Endometrium (tissue), 2 donors: ENCODE data around the gene SFTA2.

Source experiments
- FAIRE-seq: peaks from 2 replicates; lab custom pipeline; 2012; peaks lifted over from hg19 to GRCh38; lab: Jason Lieb, UNC
- donor health status: control.
- donor health status: control.

Gene SFTA2

DNA sequence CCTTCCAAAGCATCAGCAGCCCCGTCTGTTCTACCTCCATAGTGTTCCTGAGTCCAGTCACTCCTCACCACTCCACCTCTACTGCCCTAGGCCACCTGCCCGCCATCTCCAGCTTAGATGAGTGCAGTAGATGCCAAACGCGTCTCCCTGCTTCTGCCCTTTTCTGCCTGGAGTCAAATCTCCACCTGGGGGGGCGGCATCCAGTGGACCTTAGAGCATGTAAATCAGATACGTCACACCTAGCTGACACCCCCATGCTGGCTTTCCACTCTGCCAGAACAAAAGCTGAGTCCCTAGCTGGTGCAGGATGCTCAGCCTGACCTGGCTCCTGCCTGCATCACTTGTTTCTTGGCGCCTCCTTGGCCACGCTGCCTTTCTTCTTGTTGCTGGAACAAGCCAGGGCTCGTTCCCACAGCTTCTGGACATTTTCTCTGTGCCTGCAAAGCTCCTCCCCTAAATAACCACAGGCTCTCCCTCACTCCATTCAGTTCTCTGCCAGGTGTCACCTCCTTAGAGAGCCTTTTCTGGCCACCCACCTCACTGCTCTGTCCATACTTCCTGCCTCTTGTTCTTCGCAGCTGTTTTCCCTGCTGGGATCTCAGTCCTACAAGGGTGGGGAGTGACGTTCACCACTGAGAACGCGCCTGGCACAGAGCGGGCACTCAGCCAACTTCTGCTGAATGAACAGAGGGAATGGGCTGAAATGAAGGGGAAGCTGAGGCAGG, 41.9 kb downstream of the SFTA2 start:
- no peak for FAIRE-seq

DNA sequence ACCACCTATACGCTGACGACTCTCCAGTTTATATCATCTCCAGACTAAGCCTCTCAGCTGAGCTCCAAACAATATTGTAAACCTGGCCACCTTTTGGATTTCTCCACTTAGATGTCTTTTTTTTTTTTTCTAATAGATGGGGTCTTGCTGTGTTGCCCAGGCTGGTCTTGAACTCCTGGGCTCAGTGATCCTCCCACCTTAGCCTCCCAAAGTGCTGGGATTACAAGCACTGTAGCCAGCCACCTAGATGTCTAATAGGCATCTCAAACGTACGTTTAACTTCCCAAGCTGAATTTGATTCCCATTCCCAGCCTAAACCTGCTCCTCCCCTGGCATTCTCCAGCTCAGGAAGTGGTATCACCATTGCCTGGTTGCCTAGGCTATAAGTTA, 42.5 kb downstream of the SFTA2 start:
- FAIRE-seq = no peak

DNA sequence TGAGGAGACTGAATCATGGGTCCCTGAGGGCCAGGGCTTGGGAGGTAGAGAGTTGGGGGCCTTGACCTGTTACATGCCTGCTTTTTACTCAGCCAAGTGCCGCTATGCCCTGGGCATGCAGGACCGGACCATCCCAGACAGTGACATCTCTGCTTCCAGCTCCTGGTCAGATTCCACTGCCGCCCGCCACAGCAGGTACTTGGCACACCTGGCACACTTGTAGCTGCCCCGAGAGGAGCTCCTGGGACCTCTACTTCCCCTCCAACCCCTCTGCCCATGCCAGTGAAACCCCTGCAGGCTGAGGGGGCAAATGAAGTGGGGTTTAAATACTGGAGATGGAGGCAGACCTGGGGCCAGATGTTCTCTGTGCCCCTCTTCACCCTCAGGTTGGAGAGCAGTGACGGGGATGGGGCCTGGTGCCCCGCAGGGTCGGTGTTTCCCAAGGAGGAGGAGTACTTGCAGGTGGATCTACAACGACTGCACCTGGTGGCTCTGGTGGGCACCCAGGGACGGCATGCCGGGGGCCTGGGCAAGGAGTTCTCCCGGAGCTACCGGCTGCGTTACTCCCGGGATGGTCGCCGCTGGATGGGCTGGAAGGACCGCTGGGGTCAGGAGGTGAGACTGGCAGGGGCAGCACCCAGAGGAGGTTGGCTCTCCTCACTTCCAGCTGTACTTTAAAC, 43.0 kb downstream of the SFTA2 start:
- FAIRE-seq = no peak

DNA sequence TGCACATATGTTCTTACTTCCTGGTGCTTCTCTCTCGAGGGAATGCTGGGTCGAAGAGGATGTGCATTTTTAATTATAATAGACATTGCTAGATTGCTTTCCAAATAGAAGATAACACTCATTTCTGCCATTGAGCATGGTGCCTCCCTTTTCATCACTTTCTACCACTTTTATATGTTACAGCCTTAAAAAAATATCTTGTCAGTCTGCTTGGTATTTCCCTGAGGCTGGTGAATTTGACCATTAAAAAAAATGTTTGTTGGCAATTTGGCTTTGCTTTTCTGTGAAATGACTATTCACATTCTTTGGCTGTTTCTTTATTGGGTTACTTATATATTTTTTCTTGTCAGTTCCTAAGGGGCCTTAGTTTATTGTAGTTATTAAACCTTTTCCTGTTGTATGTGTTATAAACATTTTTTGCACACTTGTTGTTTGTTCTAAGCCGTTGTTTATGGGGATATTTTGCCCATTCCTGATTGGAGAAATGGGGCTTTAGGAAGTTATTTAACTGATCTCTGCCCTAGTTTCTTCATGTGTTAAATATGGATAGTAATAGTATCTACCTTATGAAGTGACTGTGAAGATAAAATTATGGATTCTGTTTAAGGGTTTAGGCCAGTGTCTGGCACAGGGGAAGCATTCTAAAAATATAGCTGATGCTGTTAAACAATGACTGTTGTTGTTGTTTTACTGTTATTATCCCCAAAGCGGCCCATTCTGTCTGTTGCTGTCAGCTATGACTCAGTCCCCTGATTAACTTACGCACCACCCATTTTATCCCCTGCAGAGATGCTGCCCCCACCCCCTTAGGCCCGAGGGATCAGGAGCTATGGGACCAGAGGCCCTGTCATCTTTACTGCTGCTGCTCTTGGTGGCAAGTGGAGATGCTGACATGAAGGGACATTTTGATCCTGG, 43.8 kb downstream of the SFTA2 start:
- no peak for FAIRE-seq

DNA sequence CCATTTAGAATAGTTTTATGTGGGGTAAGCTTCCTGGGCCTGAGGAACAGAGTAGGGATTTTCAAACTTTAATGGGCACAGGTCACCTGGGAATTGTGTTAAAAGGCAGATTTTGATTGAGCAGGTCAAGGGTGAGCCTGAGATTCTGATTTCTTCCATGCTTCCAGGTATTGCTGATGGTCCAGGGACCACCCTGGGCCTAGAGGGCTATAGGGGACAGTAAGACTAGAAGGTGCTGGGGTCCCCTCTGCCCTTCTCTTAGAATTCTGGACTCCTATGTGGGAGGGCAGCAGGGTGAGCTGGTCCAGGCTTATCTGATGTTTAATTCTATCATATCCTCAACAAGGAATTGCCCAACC, 45.1 kb downstream of the SFTA2 start:
- no peak for FAIRE-seq

DNA sequence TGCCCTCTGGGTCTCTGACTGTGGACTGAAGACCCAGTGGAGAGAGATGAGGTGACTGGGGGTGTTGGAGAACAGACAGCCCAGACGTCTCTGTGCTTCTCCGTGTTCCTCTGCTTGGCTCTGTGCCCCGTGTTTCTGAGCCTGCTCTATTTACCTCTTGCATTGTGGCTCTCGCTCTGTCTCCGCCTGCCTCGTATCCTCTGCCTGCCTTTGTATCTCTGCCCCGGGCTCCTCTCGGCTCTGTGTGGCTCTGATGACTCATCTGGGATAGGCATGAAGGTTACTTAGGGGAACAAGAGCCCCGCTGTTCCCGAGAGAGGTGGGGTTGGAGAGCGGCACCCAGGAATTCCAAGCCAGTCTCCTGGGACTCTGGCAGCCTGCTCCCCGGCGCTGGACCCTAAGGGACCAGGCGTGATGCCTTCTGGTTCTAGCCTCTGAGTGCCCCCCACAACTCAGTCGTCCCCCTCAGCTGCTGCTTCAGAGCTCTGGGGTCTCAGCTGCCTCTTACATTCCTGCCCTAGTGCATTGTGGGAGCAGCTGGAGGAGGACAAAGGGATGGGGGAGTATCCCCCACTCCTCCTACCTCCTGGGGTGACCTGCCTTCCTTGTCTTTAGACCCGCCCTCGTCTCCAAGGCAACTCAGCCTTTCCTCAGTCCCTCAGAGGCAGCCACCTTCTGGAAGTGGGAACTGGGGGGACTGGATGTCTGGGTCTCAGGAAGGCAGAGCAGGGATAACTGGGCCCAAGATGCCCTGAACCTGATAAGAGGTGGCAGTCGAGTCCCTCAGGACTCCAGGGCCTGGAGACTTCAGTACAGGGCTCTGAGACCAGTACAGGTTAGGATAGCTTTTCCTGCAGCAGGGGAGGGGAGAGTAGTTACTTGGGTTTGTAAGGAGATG, 45.7 kb downstream of the SFTA2 start:
- no peak for FAIRE-seq

DNA sequence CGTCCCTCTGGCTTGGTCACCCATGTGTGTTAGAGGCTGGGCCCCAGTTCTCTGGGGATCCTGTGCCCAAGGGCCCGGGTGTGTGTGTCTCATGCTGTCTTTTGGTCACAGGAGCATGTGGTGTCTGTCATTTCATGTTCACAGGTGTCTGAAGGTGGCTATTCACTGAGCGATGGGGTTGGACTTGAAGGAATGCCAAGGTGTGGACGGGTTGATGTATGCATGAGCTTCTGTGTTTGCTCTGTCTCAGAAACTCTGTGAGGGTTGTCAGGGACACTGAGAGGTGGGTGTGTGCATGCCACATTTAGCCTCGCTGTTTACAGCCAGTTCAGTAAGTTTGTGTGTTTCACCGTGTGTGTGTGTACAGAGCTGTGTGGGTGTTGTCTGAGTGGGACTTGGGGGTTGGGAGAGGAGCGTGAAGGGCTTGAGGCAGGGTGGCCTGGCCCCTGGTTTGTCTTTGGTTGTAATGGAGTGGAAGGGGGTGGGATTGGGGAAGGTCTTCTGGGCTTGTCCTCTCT, 46.4 kb downstream of the SFTA2 start:
- no peak for FAIRE-seq

DNA sequence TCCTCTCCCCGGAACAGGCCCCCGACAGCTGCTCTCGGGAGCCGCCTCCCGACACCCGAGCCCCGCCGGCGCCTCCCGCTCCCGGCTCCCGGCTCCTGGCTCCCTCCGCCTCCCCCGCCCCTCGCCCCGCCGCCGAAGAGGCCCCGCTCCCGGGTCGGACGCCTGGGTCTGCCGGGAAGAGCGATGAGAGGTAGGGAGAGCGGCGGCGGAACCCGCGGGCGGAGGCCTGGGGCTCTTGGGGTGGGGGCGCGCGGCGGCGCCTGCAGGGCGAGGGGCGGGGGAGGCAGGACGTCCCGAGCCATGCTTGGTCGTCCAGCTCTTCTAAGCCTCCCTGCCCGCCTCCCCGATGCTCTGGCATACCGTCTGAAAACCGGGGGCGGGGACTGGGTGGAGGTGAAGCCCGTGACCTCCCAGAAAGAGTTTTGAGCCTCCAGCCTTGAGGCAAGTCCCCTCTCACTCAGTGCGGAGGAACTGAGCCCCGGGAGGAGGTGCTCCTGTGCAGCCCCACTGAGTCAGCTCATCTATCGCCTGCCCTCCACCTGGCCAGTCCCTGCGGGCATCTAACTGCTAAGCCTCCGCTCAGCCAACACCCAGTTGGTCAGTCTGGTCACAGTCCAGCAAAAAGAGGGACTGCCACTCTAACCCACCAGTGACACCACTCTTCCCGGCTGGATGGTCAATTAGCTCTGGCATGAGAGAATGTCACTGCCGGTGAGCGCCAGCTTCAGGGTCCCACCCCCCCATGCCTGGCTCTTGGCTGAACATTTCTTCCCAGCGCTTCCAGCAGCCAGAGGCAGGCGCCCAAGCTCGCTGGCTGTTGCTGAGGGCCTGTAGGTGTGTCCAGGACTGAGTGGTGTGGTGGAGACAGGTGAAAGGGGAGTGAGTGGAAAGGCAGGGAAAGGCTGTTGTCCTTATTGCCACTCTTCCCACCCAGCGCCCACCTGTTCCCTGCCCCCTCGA, 47.2 kb downstream of the SFTA2 start:
- FAIRE-seq = no peak

DNA sequence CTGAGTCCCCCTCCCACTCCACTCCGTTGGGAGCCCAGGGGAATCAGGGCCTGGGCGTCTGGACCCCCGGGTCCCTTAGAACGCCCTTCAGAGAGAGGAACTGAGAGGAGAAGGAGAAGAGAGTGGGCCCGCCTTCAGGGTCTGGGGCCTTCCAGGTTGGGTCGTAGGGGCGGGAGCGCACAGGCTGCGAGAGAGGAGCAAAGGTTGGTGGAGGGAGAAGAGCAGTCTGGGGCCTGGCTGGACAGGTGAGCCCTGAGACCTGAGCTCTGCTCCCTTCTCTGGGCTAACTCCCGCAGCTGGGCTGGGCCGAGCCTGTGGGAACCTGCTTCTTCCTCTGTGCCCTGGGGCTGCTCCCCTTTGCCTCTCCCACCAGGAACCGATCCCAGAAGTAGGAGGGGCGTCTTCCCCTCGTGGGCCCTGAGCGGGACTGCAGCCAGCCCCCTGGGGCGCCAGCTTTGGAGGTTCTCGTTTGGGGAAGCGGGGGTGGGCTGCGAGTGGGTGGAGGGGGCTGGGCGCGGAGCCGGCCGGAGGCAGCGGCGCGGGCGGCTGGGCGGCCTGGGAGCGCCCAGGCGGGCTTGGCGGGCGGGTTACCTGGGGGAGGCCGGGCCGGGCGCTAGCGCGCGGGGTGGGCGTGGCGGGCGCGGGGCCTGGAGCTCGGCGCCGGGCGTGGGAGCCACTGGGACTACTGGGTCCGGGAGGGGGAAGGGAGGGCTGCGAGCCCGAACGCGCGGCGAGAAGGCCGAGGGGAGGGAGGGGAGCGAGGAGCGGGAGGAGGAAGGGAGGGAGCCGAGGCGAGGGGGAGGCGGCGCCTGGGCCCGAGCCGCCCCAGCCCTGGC, 48.1 kb downstream of the SFTA2 start, which contains the start of gene DDR1:
DDR1 (plus strand) TSS at position 835 of the 836 bp plus-strand sequence. CDS start 4,211 bp downstream, outside the sequence.
- FAIRE-seq = no peak

DNA sequence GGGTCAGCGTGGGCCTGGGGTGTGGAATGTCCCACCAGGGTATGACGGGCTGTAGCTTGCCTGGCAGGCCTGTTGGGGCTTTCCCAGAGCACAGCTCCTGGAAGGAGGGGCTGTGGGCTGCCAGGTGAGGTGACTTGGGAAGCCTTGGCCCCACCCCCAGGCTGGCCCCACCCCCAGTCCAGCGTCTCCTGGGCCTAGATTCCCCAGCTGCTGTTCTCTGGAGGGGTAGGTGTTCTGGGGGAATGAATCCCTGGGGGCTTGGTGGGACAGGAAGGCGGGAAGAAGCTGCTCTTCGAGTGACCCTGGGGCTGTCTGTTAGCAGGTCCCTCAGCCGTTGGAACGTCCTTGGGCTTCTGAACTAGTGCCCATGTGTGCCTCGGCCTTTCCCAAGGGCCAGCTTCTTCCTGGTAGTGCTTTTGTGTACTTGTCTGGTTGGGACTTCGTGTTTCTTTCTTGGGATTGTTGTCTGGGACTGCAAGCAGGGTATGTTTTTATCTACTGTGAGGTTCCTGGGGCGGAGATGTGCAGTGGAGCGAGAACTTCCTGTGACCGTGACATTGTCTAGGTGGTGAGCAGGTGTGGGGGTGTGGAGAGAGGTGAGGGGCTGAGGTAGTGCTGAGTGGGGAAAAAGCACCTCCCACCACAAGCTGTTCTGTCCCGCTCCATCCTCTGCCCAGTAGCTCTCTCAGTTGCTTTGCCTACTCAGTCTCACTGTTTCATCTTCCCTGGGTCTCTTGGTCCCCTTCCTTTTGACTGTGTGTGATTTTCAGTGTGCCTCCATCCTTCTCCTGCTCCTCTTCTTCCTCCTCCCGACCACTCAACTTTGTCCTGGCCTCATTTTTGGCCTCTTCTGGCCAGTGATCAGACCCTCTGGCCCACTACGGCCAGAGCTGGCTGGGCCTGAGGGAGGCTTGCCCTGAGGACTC, 48.9 kb downstream of the SFTA2 start:
- no peak for FAIRE-seq

DNA sequence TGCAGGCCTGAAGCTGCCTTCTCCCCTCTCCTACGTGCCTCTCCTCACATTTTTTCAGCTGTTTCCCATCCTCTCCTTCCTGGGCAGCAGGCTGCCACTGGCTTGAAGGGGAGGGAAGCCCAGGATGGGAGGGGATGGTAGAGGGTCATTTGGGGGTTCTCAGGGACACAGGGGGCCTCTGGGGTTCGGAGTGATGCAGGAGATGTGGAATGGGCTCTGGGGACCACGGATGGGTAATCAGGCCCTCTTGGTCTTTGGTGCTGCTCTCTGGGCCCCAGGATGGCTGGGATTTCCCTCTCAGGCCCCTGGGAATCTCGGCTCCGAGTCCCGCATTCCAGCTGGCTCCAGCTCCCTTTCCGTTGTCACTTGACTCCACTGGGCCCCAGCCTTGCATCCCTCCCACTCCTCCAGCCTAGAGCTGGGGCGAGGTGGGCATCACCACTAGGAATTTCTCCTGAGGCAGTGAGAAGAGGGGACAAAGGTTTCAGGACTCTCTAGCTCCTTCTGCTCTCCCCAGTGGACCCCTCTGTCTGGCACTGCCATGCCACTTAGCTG, 49.7 kb downstream of the SFTA2 start:
- FAIRE-seq = no peak

DNA sequence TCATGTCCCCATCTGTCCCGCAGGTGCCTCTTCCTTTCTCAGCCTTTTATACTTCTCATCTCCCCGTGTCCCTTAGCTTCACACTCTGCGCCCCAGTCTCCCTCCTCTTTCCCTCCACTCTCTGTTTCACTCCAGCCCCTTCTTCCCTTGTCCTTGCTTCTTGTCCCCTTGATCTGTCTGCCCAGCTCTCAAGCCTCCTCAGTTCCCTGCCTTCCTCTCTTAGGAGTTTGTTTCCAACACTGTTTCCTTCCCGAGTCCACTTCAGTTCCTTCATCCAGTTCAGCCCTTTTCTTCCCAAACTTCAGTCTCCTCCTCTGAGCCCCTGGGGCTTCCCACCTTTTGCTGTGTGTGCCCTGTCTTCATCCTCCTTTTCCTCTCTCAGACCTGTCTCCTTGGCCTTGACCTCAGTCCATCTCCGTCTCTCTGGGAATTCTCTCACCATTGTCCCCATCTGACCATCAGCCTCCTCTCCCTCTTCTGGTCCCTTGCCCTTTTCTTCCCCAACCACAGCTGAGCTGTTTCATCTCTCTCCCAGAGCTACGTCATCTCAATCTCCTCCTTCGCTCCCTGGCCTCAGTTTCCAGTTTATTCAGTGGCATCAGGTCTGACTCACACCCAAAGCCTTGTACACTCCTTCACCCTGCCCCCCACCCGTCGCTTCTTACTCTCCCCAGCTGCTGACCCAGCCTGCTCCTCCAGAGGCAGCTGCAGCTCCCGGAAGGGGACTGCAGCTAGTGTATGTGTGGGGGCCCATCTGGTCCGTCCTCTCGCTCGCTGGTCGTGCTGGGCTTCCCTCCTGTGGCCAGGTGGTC, 50.4 kb downstream of the SFTA2 start:
- FAIRE-seq = no peak
